Testis (tissue), 3 donors: ENCODE results near the gene FBXL20. TPM values are rescaled to one million over a fixed set of nuclear protein-coding genes. Genes with fewer than 3 reads are reported as not detected.

Source experiments
- DNase-seq: peaks from one replicate; pipeline ENCODE4 v3.0.0-alpha.2; 2019
- H3K27ac ChIP-seq, 2 donors: fragments of 200-600 bp; sonication (generic); one replicate each; pipeline ENCODE4 v1.5.1; 2019
- H3K27me3 ChIP-seq: fragments of 200-600 bp; sonication (generic); one replicate; pipeline ENCODE4 v1.5.1; 2019
- H3K36me3 ChIP-seq: fragments of 200-600 bp; sonication (generic); one replicate; pipeline ENCODE4 v1.5.1; 2017; ENCODE audit warnings: low read depth; ENCODE audit errors: missing control alignments
- H3K4me1 ChIP-seq: fragments of 200-600 bp; sonication (generic); one replicate; pipeline ENCODE4 v1.5.1; 2019
- H3K4me3 ChIP-seq, 2 donors: fragments of 200-600 bp; sonication (generic); one replicate each; pipeline ENCODE4 v1.5.1; 2017 to 2019
- H3K9me3 ChIP-seq: fragments of 200-600 bp; sonication (generic); one replicate; pipeline ENCODE4 v1.5.1; 2017
- CTCF ChIP-seq, 3 experiments: fragments of 450-650 bp in 2 of 3; fragments of 200-600 bp in 1 of 3; sonication (generic) in 1 of 3; IDR thresholded peaks; one replicate each; pipeline ENCODE4 v1.5.1; 2016 to 2019; ENCODE audit warnings: antibody characterized with exemption in 3 of 3, mild to moderate bottlenecking in 2 of 3, moderate library complexity in 1 of 3
- POLR2A ChIP-seq: fragments of 450-650 bp; IDR thresholded peaks from one replicate; pipeline ENCODE4 v1.6.1; 2017; ENCODE audit warnings: antibody characterized with exemption, mild to moderate bottlenecking, moderate library complexity
- WGBS, 2 donors: methylation state at CpG; one replicate each; pipeline ENCODE4 v1.1.5; 2018; 5-methylcytosine and 5-hydroxymethylcytosine counted together
- intact Hi-C: fragments of 100-400 bp; cut with DNase I; formaldehyde crosslinking; loops from one replicate; pipeline ENCODE4 v1.15.1; 2023; ENCODE audit warnings: low total_unique reads
- polyA plus RNA-seq: library from polyadenylated mRNA; stranded (reverse); fragments of 350-450 nt; fragmentation: Illumina TruSeq; extraction: RNeasy Lipid Tissue Mini Kit (QIAGEN cat#74804); gene quantifications from one replicate; pipeline ENCODE4 v1.2.3, GENCODE V29; 2014; ENCODE audit warnings: low read depth, low replicate concordance; ENCODE audit not compliant: insufficient read depth
- total RNA-seq, 2 donors: library from RNA; depleted of rRNA; stranded (reverse); fragments of >200 nt; gene quantifications; one replicate each; pipeline ENCODE4 v1.2.3, GENCODE V29; 2016

Gene FBXL20
- total and polyA plus RNA-seq, 3 donors from 2014 or later: 29.7 to 67.5 (median 62.5) TPM

GRCh38 chr17:39237586-39237985 lies 163.8 kb downstream of the FBXL20 start:
- TF ChIP-seq POLR2A (no peak), CTCF (IDR thresholded peaks at IDR 0.05) (no peak)
- DNase-seq: no peak
- Histone ChIP-seq H3K4me3 (no peak overlapping the region), H3K36me3 (no peaks in the 10 kb centered on the region), H3K4me1 (no peaks in the 10 kb centered on the region), H3K27me3 (no peaks in the 10 kb centered on the region), H3K9me3 (no peaks in the 10 kb centered on the region), H3K27ac (no peak overlapping the region)
- 85 to 86% methylated on average over 5 to 7 of the region's 7 CpGs for WGBS, 2 donors
- intact Hi-C loops: no loop called here

- intact Hi-C loops: no loop called here
- no peak overlapping the region for H3K4me3 ChIP-seq
- H3K27me3 ChIP-seq: no peaks in the 10 kb centered on the region
- DNase-seq: no peak
- no peak overlapping the region for H3K27ac ChIP-seq
- 79 to 83% methylated on average over 3 to 6 of the region's 6 CpGs for WGBS, 2 donors
- no peaks in the 10 kb centered on the region for H3K4me1 ChIP-seq
- no peaks in the 10 kb centered on the region for H3K9me3 ChIP-seq
- no peaks in the 10 kb centered on the region for H3K36me3 ChIP-seq
- TF ChIP-seq CTCF (IDR thresholded peaks at IDR 0.05) (no peak), POLR2A (no peak)
Measured at GRCh38 chr17:39236981-39237441, 164.4 kb downstream of the FBXL20 start.

GRCh38 chr17:39236450-39236927 lies 164.9 kb downstream of the FBXL20 start:
- H3K27me3 ChIP-seq: no peaks in the 10 kb centered on the region
- 48 to 54% methylated on average over 5 of the region's 5 CpGs for WGBS, 2 donors

GRCh38 chr17:39235555-39236449 lies 165.6 kb downstream of the FBXL20 start:
- WGBS, 2 donors: 43 to 57% methylated on average over 18 of the region's 18 CpGs
- Histone ChIP-seq H3K9me3 (no peaks in the 10 kb centered on the region), H3K27ac (no peak overlapping the region), H3K27me3 (no peaks in the 10 kb centered on the region), H3K4me1 (no peaks in the 10 kb centered on the region), H3K36me3 (no peaks in the 10 kb centered on the region), H3K4me3 (no peak overlapping the region)
- peak; percentile 33 to 56 (median 40) for TF ChIP-seq CTCF (IDR thresholded peaks at IDR 0.05)
- no peak for TF ChIP-seq POLR2A
- intact Hi-C loops: no loop called here
- peak; percentile 48 for DNase-seq

More at GRCh38 chr17:39236450-39236927, 164.9 kb downstream of the FBXL20 start:
- no peaks in the 10 kb centered on the region for H3K9me3 ChIP-seq
- H3K4me1 ChIP-seq: no peaks in the 10 kb centered on the region
- DNase-seq: no peak
- no peaks in the 10 kb centered on the region for H3K36me3 ChIP-seq
- H3K4me3 ChIP-seq: no peak overlapping the region
- H3K27ac ChIP-seq: no peak overlapping the region
- intact Hi-C loops: no loop called here
- TF ChIP-seq CTCF (IDR thresholded peaks at IDR 0.05) (no peak), POLR2A (no peak)
